WTC11 (cell line): Measurements from ENCODE around the gene RREB1. TPM values are rescaled to one million over a fixed set of nuclear protein-coding genes. Genes with fewer than 3 reads are reported as not detected.
A peak's percentile ranks its signal among the peaks of the same experiment; 100 is the strongest.

ENCODE experiments used
- ATAC-seq: fragments of 200-7000 bp; cut with Tn5 transposase; 2 replicates; pipeline ENCODE4 v1.10.0; 2021; ENCODE audit warnings: mild to moderate bottlenecking, moderate library complexity
- CTCF ChIA-PET: fragments of 300-600 bp; sonication (Branson Sonifier 250); formaldehyde crosslinking; loops from one replicate; lab custom pipeline; 2021; ENCODE audit warnings: antibody characterized with exemption; lab: Charles Lee
- POLR2A ChIA-PET: fragments of 350-600 bp; sonication (Branson Sonifier 250); formaldehyde crosslinking; loops from one replicate; lab custom pipeline; 2021; ENCODE audit warnings: antibody characterized with exemption; lab: Charles Lee
- DNase-seq: peaks from one replicate; pipeline ENCODE4 v3.0.0; 2021; ENCODE audit warnings: low spot score
- H3K27ac Mint-ChIP-seq: 2 replicates; pipeline ENCODE4 v1.8.0; 2021; ENCODE audit warnings: mixed read lengths
- H3K27me3 Mint-ChIP-seq: 2 replicates; pipeline ENCODE4 v1.8.0; 2021; ENCODE audit warnings: low read depth, mild to moderate bottlenecking, moderate library complexity, mixed read lengths
- H3K36me3 Mint-ChIP-seq: 2 replicates; pipeline ENCODE4 v1.8.0; 2021; ENCODE audit warnings: mixed read lengths
- H3K4me1 Mint-ChIP-seq: 2 replicates; pipeline ENCODE4 v1.8.0; 2022; ENCODE audit warnings: mixed read lengths
- H3K4me3 Mint-ChIP-seq: 2 replicates; pipeline ENCODE4 v1.8.0; 2021; ENCODE audit warnings: mild to moderate bottlenecking, moderate library complexity, mixed read lengths
- H3K9me3 Mint-ChIP-seq: 2 replicates; pipeline ENCODE4 v1.8.0; 2021; ENCODE audit warnings: mixed read lengths
- CREM ChIP-seq: sonication (generic); formaldehyde crosslinking; IDR thresholded peaks from 2 replicates; pipeline ENCODE4 v1.8.1; 2022; ENCODE audit warnings: mild to moderate bottlenecking, missing genetic modification reagents, moderate library complexity
- EMX1 ChIP-seq: fragments of 250-450 bp; sonication (Bioruptor Pico); IDR thresholded peaks from 2 replicates; pipeline ENCODE4 v1.8.0; 2021; ENCODE audit warnings: mild to moderate bottlenecking
- ETV6 ChIP-seq: sonication (generic); formaldehyde crosslinking; IDR thresholded peaks from 2 replicates; pipeline ENCODE4 v1.8.1; 2022; ENCODE audit warnings: mild to moderate bottlenecking, missing genetic modification reagents
- FOXJ3 ChIP-seq: sonication (generic); formaldehyde crosslinking; IDR thresholded peaks from 2 replicates; pipeline ENCODE4 v1.9.0; 2021; ENCODE audit warnings: missing genetic modification reagents, mild to moderate bottlenecking, borderline replicate concordance
- HMGA2 ChIP-seq: fragments of 250-450 bp; sonication (Bioruptor Pico); IDR thresholded peaks from 2 replicates; pipeline ENCODE4 v1.4.0; 2021; ENCODE audit warnings: mild to moderate bottlenecking, moderate library complexity
- IRF2 ChIP-seq: sonication (generic); formaldehyde crosslinking; IDR thresholded peaks from 2 replicates; pipeline ENCODE4 v1.8.0; 2022; ENCODE audit warnings: low read depth, missing genetic modification reagents, borderline replicate concordance
- JAZF1 ChIP-seq: fragments of 250-450 bp; sonication (Bioruptor Pico); IDR thresholded peaks from 2 replicates; pipeline ENCODE4 v1.9.0; 2021; ENCODE audit warnings: moderate library complexity, mild to moderate bottlenecking, inconsistent platforms
- OVOL2 ChIP-seq: fragments of 250-450 bp; sonication (Bioruptor Pico); IDR thresholded peaks from 2 replicates; pipeline ENCODE4 v1.9.0; 2021; ENCODE audit warnings: mild to moderate bottlenecking, borderline replicate concordance
- RELA ChIP-seq: sonication (generic); formaldehyde crosslinking; IDR thresholded peaks from 2 replicates; pipeline ENCODE4 v1.8.1; 2022; ENCODE audit warnings: missing genetic modification reagents, mild to moderate bottlenecking, borderline replicate concordance
- ZNF121 ChIP-seq: sonication (generic); formaldehyde crosslinking; IDR thresholded peaks from 2 replicates; pipeline ENCODE4 v1.8.0; 2023; ENCODE audit warnings: missing genetic modification reagents
- ZNF317 ChIP-seq: sonication (generic); formaldehyde crosslinking; IDR thresholded peaks from 2 replicates; pipeline ENCODE4 v1.8.1; 2023; ENCODE audit warnings: low read depth, mild to moderate bottlenecking, moderate library complexity, missing genetic modification reagents, borderline replicate concordance
- ZNF423 ChIP-seq: fragments of 250-450 bp; sonication (Bioruptor Pico); IDR thresholded peaks from 2 replicates; pipeline ENCODE4 v2.1.2; 2022; ENCODE audit warnings: mild to moderate bottlenecking, moderate library complexity
- total RNA-seq: library from RNA; stranded (reverse); gene quantifications from 3 replicates; pipeline ENCODE4 v1.2.3, GENCODE V29; 2021
- TF ChIP-seq, protein P1 (sequence below): sonication (generic); formaldehyde crosslinking; IDR thresholded peaks from 2 replicates; pipeline ENCODE4 v1.8.1; 2023; ENCODE audit warnings: mild to moderate bottlenecking, missing genetic modification reagents
- TF ChIP-seq, protein P2 (sequence below): fragments of 250-450 bp; sonication (Bioruptor Pico); IDR thresholded peaks from 2 replicates; pipeline ENCODE4 v1.9.0; 2021; ENCODE audit warnings: moderate library complexity, mild to moderate bottlenecking, inconsistent platforms, borderline replicate concordance
- TF ChIP-seq, protein P3 (sequence below): sonication (generic); formaldehyde crosslinking; IDR thresholded peaks from 2 replicates; pipeline ENCODE4 v1.8.1; 2023; ENCODE audit warnings: mild to moderate bottlenecking, missing genetic modification reagents, moderate library complexity
- TF ChIP-seq, protein P4 (sequence below): fragments of 250-450 bp; sonication (Bioruptor Pico); IDR thresholded peaks from 2 replicates; pipeline ENCODE4 v2.1.2; 2022; ENCODE audit warnings: mild to moderate bottlenecking, moderate library complexity
- TF ChIP-seq, protein P5 (sequence below): fragments of 250-450 bp; sonication (Bioruptor Pico); IDR thresholded peaks from 2 replicates; pipeline ENCODE4 v1.9.0; 2021; ENCODE audit warnings: mild to moderate bottlenecking
- TF ChIP-seq, protein P6 (sequence below): sonication (generic); formaldehyde crosslinking; IDR thresholded peaks from 2 replicates; pipeline ENCODE4 v1.8.0; 2022; ENCODE audit warnings: mild to moderate bottlenecking, missing genetic modification reagents

Gene RREB1
- total RNA-seq, 1 experiment from 2014 or later, result 38.5 TPM

DNA sequence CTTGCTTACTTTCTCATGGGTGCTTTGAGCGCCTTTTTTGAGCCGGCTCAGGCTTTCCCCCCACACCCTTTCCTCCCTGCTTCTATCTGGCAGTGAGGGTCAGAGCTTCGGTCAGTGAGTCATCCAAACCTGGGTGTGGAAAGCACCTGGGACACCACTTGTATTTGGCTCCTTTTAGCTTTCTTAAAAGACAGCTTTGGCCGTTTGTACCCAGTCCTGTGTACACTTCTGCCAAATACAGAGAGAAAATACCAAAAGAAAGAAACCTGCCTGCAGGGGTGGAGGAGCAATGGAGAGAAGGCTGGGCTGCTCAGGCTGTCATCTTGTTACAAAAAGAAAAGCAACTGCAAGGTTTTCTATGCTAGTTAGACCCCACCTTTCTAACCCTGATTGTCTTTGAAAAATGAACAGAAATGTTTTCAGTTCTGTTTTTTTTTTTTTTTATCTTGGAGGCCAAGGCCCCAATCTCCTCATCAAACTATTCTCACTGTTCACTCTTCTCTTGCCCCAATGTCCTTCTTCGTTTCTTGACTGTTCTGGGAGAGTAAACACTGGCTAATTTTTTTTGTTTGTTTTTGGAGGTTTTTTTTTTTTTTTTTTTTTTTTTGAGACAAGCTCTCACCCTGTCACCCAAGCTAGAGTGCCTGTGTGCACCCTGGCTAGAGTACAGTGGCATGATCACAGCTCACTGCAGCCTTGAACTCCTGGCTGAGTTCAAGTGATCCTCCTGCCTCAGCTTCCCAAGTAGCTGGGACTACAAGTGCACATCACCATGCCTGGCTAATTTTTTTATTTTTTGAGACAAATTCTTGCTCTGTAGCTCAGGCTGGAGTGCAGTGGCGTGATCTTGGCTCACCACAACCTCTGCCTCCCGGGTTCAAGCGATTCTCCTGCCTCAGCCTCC is 128.8 kb downstream of the RREB1 start:
- no peak overlapping the region for H3K4me3 Mint-ChIP-seq
- peaks cover 20% of the 10 kb centered on the region for H3K4me1 Mint-ChIP-seq
- H3K27me3 Mint-ChIP-seq, result no peaks in the 10 kb centered on the region
- ATAC-seq (no peak), DNase-seq (no peak)
- peak overlapping the region; percentile 78; the same call in 1 of the 2 replicates for H3K27ac Mint-ChIP-seq
- POLR2A ChIA-PET, result no interaction called here
- H3K36me3 Mint-ChIP-seq, result peaks cover 18% of the 10 kb centered on the region
- CTCF ChIA-PET, result interaction anchor here (1.1 to 3.1 kb wide), 3 partner anchors 9 to 513 kb away, joined by 3 to 9 read pairs (median 5); no protein-coding TSS in a partner anchor
- no peaks in the 10 kb centered on the region for H3K9me3 Mint-ChIP-seq
- no peak for TF ChIP-seq OVOL2 (CRISPR knock-in tag)
- TF ChIP-seq FOXJ3 (CRISPR knock-in tag), result no peak
- TF ChIP-seq, protein P1, sequence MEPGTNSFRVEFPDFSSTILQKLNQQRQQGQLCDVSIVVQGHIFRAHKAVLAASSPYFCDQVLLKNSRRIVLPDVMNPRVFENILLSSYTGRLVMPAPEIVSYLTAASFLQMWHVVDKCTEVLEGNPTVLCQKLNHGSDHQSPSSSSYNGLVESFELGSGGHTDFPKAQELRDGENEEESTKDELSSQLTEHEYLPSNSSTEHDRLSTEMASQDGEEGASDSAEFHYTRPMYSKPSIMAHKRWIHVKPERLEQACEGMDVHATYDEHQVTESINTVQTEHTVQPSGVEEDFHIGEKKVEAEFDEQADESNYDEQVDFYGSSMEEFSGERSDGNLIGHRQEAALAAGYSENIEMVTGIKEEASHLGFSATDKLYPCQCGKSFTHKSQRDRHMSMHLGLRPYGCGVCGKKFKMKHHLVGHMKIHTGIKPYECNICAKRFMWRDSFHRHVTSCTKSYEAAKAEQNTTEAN (CRISPR knock-in tag), result no peak
- TF ChIP-seq ZNF317 (CRISPR knock-in tag), result no peak
- TF ChIP-seq CREM (CRISPR knock-in tag), result no peak
- TF ChIP-seq, protein P2, sequence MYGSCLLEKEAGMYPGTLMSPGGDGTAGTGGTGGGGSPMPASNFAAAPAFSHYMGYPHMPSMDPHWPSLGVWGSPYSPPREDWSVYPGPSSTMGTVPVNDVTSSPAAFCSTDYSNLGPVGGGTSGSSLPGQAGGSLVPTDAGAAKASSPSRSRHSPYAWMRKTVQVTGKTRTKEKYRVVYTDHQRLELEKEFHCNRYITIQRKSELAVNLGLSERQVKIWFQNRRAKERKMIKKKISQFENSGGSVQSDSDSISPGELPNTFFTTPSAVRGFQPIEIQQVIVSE (CRISPR knock-in tag), result no peak
- TF ChIP-seq, protein P3, sequence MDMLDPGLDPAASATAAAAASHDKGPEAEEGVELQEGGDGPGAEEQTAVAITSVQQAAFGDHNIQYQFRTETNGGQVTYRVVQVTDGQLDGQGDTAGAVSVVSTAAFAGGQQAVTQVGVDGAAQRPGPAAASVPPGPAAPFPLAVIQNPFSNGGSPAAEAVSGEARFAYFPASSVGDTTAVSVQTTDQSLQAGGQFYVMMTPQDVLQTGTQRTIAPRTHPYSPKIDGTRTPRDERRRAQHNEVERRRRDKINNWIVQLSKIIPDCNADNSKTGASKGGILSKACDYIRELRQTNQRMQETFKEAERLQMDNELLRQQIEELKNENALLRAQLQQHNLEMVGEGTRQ, result no peak
- TF ChIP-seq EMX1 (CRISPR knock-in tag), result no peak
- no peak for TF ChIP-seq IRF2 (CRISPR knock-in tag)
- TF ChIP-seq, all 79 proteins: peak for 0

DNA sequence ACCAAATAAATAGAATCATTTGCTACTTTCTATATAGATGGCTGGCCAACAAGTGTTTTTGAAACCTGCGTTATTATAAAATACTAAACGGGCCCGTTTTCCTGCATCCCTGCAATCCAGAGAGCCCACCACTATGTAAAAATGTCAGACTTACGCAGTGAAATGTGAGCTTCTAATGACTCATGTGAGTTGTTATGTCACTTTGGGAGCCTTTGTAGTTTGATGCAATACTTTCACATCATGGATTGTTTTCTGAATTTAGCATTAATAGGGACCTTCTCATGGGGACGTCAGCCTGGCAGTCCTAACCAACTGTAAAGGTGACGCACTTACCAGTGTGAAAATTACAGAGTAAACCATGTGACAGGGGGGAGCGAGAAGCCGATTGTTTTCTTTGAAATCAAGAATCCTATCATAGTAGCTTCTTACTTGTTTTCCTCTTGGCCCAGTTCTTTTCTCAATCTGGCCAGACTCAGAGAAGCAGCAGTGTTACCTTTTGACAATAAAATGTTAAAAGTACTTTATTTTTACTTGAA is 130.0 kb downstream of the RREB1 start:
- H3K9me3 Mint-ChIP-seq, result no peaks in the 10 kb centered on the region

More for the DNA sequence above, 130.0 kb downstream of the RREB1 start:
- no peak overlapping the region for H3K4me3 Mint-ChIP-seq
- no peak for DNase-seq
- ATAC-seq, result no peak
- ChIA-PET POLR2A (no interaction called here), CTCF (interaction anchor here (1.0 to 3.1 kb wide), 5 partner anchors 13 to 541 kb away, joined by 3 to 9 read pairs (median 6); no protein-coding TSS in a partner anchor)
- TF ChIP-seq OVOL2 (CRISPR knock-in tag), result no peak
- TF ChIP-seq RELA (CRISPR knock-in tag), result no peak
- TF ChIP-seq, protein P4, sequence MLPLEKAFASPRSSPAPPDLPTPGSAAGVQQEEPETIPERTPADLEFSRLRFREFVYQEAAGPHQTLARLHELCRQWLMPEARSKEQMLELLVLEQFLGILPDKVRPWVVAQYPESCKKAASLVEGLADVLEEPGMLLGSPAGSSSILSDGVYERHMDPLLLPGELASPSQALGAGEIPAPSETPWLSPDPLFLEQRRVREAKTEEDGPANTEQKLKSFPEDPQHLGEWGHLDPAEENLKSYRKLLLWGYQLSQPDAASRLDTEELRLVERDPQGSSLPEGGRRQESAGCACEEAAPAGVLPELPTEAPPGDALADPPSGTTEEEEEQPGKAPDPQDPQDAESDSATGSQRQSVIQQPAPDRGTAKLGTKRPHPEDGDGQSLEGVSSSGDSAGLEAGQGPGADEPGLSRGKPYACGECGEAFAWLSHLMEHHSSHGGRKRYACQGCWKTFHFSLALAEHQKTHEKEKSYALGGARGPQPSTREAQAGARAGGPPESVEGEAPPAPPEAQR, result no peak
- TF ChIP-seq, protein P5, sequence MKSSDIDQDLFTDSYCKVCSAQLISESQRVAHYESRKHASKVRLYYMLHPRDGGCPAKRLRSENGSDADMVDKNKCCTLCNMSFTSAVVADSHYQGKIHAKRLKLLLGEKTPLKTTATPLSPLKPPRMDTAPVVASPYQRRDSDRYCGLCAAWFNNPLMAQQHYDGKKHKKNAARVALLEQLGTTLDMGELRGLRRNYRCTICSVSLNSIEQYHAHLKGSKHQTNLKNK, result no peak
- no peak for TF ChIP-seq JAZF1 (CRISPR knock-in tag)
- TF ChIP-seq, protein P6, sequence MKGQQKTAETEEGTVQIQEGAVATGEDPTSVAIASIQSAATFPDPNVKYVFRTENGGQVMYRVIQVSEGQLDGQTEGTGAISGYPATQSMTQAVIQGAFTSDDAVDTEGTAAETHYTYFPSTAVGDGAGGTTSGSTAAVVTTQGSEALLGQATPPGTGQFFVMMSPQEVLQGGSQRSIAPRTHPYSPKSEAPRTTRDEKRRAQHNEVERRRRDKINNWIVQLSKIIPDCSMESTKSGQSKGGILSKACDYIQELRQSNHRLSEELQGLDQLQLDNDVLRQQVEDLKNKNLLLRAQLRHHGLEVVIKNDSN, result no peak
- TF ChIP-seq ETV6, result no peak
- no peak for TF ChIP-seq ZNF423 (CRISPR knock-in tag)
- TF ChIP-seq ZNF121, result no peak
- TF ChIP-seq HMGA2, result no peak
- peaks cover 30% of the 10 kb centered on the region for H3K4me1 Mint-ChIP-seq
- H3K27me3 Mint-ChIP-seq, result no peaks in the 10 kb centered on the region
- peak overlapping the region; percentile 93 for H3K27ac Mint-ChIP-seq
- peaks cover 11% of the 10 kb centered on the region for H3K36me3 Mint-ChIP-seq
